DOHH2 (cell line): ENCODE data around the gene SLC28A3.

Source experiments
- EZH2phosphoT487 ChIP-seq: fragments of 200-600 bp; sonication (generic); IDR thresholded peaks from 2 replicates; pipeline ENCODE4 v1.6.1; 2017; ENCODE audit warnings: borderline replicate concordance, mild to moderate bottlenecking, antibody characterized with exemption, low read length, moderate library complexity, mixed read lengths
- TF ChIP-seq, protein P1 (sequence below): fragments of 200-600 bp; sonication (generic); IDR thresholded peaks from one replicate; pipeline ENCODE4 v1.5.1; 2014; ENCODE audit warnings: antibody characterized with exemption, mild to moderate bottlenecking, low read depth, low read length; ENCODE audit not compliant: poor library complexity, severe bottlenecking

DNA sequence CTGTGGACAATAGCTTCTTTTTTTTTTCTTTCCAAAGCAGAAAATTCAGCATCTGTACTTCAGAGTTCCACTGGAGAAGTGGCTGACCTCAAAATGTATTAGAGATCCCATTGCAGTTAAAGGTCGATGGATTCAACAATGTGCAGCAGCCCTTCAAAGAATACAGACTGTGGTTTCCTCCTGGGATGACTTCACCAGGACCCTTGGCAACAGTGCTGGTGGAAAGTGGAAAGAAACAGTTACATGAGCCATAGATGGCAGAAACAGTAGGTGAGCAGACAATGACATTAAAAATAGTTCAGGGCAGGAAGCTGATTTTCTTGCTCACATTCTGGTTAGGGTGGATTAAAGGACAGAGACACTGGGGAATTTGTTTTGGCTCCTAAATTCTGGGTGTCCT, 62.4 kb downstream of the SLC28A3 start:
- TF ChIP-seq, protein P1, sequence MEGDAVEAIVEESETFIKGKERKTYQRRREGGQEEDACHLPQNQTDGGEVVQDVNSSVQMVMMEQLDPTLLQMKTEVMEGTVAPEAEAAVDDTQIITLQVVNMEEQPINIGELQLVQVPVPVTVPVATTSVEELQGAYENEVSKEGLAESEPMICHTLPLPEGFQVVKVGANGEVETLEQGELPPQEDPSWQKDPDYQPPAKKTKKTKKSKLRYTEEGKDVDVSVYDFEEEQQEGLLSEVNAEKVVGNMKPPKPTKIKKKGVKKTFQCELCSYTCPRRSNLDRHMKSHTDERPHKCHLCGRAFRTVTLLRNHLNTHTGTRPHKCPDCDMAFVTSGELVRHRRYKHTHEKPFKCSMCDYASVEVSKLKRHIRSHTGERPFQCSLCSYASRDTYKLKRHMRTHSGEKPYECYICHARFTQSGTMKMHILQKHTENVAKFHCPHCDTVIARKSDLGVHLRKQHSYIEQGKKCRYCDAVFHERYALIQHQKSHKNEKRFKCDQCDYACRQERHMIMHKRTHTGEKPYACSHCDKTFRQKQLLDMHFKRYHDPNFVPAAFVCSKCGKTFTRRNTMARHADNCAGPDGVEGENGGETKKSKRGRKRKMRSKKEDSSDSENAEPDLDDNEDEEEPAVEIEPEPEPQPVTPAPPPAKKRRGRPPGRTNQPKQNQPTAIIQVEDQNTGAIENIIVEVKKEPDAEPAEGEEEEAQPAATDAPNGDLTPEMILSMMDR: no peak
- TF ChIP-seq EZH2phosphoT487: no peak
